IMR-90 (cell line): Measurements from ENCODE around the gene EXTL2. TPM values are rescaled to one million over a fixed set of nuclear protein-coding genes. Genes with fewer than 3 reads are reported as not detected.

Source experiments
- ATAC-seq: fragments of 200-7000 bp; cut with Tn5 transposase; 2 replicates; pipeline ENCODE4 v1.9.1; 2020; ENCODE audit warnings: low read depth, mild to moderate bottlenecking, moderate library complexity
- BruUV-seq: library from RNA; stranded (reverse); fragments of 400-500 nt; replicated peaks from 2 replicates; lab custom pipeline; 2021; lab: Mats Ljungman, UMichigan
- CTCF ChIA-PET: fragments of 300-600 bp; formaldehyde crosslinking; extraction: SDS; loops from one replicate; lab custom pipeline; 2021; ENCODE audit warnings: antibody characterized with exemption; lab: Yijun Ruan, JAX
- POLR2A ChIA-PET: fragments of 300-600 bp; sonication (Branson Sonifier 250); formaldehyde crosslinking; loops from one replicate; lab custom pipeline; 2022; ENCODE audit warnings: antibody characterized with exemption; ENCODE audit not compliant: unreplicated experiment; lab: Charles Lee
- DNase-seq: peaks from one replicate; pipeline ENCODE4 v3.0.0; 2013
- H2AFZ ChIP-seq: replicated peaks from 2 replicates; pipeline ENCODE3; 2013; ENCODE audit warnings: low read length, mild to moderate bottlenecking; ENCODE audit not compliant: poor library complexity
- H2AK5ac ChIP-seq: 2 replicates; pipeline ENCODE4 v1.6.1; 2013; ENCODE audit warnings: low read depth, low read length, inconsistent platforms
- H2AK9ac ChIP-seq: replicated peaks from 2 replicates; pipeline ENCODE3; 2013; ENCODE audit warnings: mild to moderate bottlenecking, low read depth, low read length, moderate library complexity; ENCODE audit not compliant: poor library complexity
- H2BK120ac ChIP-seq: 2 replicates; pipeline ENCODE4 v1.6.1; 2013; ENCODE audit warnings: low read depth, low read length, inconsistent platforms
- H2BK15ac ChIP-seq: 3 replicates; pipeline ENCODE4 v1.6.1; 2013; ENCODE audit warnings: low read depth, low read length, inconsistent platforms
- H2BK20ac ChIP-seq: 2 replicates; pipeline ENCODE4 v1.6.1; 2013; ENCODE audit warnings: low read depth, mild to moderate bottlenecking, inconsistent platforms, low read length, moderate library complexity
- H2BK5ac ChIP-seq: 2 replicates; pipeline ENCODE4 v1.6.1; 2013; ENCODE audit warnings: mild to moderate bottlenecking, low read depth, low read length, inconsistent platforms; ENCODE audit not compliant: poor library complexity, severe bottlenecking
- H3K14ac ChIP-seq: replicated peaks from 2 replicates; pipeline ENCODE4 v1.6.1; 2013; ENCODE audit warnings: low read depth, low read length, inconsistent platforms
- H3K18ac ChIP-seq: 2 replicates; pipeline ENCODE4 v1.6.1; 2013; ENCODE audit warnings: low read depth, low read length, control low read depth
- H3K23ac ChIP-seq: 2 replicates; pipeline ENCODE4 v1.6.1; 2013; ENCODE audit warnings: low read depth, low read length, inconsistent platforms
- H3K27ac ChIP-seq: 2 replicates; pipeline ENCODE4 v1.5.1; 2013; ENCODE audit warnings: mild to moderate bottlenecking, control low read depth, low read length; ENCODE audit not compliant: insufficient read depth
- H3K27me3 ChIP-seq: 2 replicates; pipeline ENCODE4 v1.6.1; 2013; ENCODE audit warnings: low read length; ENCODE audit not compliant: control insufficient read depth, insufficient read depth
- H3K36me3 ChIP-seq: 2 replicates; pipeline ENCODE4 v1.6.1; 2013; ENCODE audit warnings: low read length, mixed read lengths; ENCODE audit not compliant: control insufficient read depth, insufficient read depth
- H3K4ac ChIP-seq: 2 replicates; pipeline ENCODE4 v1.6.1; 2013; ENCODE audit warnings: low read depth, low read length, inconsistent platforms
- H3K4me1 ChIP-seq: 2 replicates; pipeline ENCODE4 v1.6.1; 2013; ENCODE audit warnings: low read length, mixed read lengths; ENCODE audit not compliant: control insufficient read depth, insufficient read depth
- H3K4me2 ChIP-seq: 2 replicates; pipeline ENCODE4 v1.6.1; 2013; ENCODE audit warnings: low read depth, mild to moderate bottlenecking, control low read depth, low read length, moderate library complexity
- H3K4me3 ChIP-seq: 2 replicates; pipeline ENCODE4 v1.5.1; 2013; ENCODE audit warnings: low read depth, mild to moderate bottlenecking, control low read depth, low read length, moderate library complexity; ENCODE audit not compliant: insufficient read depth
- H3K56ac ChIP-seq: 2 replicates; pipeline ENCODE4 v1.6.1; 2013; ENCODE audit warnings: low read length, inconsistent platforms; ENCODE audit not compliant: insufficient read depth; ENCODE audit errors: extremely low read depth
- H3K79me1 ChIP-seq, 2 experiments: 2 replicates each; pipeline ENCODE4 v1.6.1; 2013; ENCODE audit warnings: low read length in 2 of 2, inconsistent platforms in 1 of 2, low read depth in 1 of 2
- H3K9ac ChIP-seq: 2 replicates; pipeline ENCODE4 v1.6.1; 2013; ENCODE audit warnings: low read depth, low read length, control low read depth
- H3K9me1 ChIP-seq: 2 replicates; pipeline ENCODE4 v1.6.1; 2013; ENCODE audit warnings: low read length, inconsistent platforms; ENCODE audit not compliant: insufficient read depth
- H3K9me3 ChIP-seq: 2 replicates; pipeline ENCODE4 v1.6.1; 2013; ENCODE audit warnings: low read length; ENCODE audit not compliant: control insufficient read depth, insufficient read depth
- H4K20me1 ChIP-seq: 2 replicates; pipeline ENCODE4 v1.6.1; 2013; ENCODE audit warnings: low read length, inconsistent platforms; ENCODE audit not compliant: insufficient read depth
- H4K5ac ChIP-seq: 2 replicates; pipeline ENCODE4 v1.6.1; 2013; ENCODE audit warnings: mild to moderate bottlenecking, low read depth, low read length, control low read depth
- H4K8ac ChIP-seq, 2 experiments: 2 replicates each; pipeline ENCODE4 v1.6.1; 2013; ENCODE audit warnings: low read depth in 2 of 2, low read length in 2 of 2, control low read depth in 1 of 2, inconsistent platforms in 1 of 2
- H4K91ac ChIP-seq: 2 replicates; pipeline ENCODE4 v1.6.1; 2013; ENCODE audit warnings: low read depth, low read length, inconsistent platforms; ENCODE audit not compliant: insufficient read depth
- BHLHE40 ChIP-seq: fragments of 150-350 bp; IDR thresholded peaks from 2 replicates; pipeline ENCODE4 v1.6.1; 2016; ENCODE audit warnings: mild to moderate bottlenecking, low read depth, low read length
- CEBPB ChIP-seq: IDR thresholded peaks from 2 replicates; pipeline ENCODE4 v1.6.1; 2012; ENCODE audit warnings: low read depth, low read length, improper control_type of control experiment
- CHD1 ChIP-seq: IDR thresholded peaks from 2 replicates; pipeline ENCODE4 v1.6.1; 2012; ENCODE audit warnings: low read depth, low read length, improper control_type of control experiment
- CTCF ChIP-seq: conservative IDR thresholded peaks from 2 replicates; pipeline ENCODE4 v1.5.1; 2012; ENCODE audit warnings: mild to moderate bottlenecking, low read depth, low read length, improper control_type of control experiment
- ELK1 ChIP-seq: fragments of 150-350 bp; IDR thresholded peaks from 2 replicates; pipeline ENCODE4 v1.6.1; 2016; ENCODE audit warnings: low read depth, mild to moderate bottlenecking, low read length, moderate library complexity, borderline replicate concordance
- FOS ChIP-seq: fragments of 150-350 bp; IDR thresholded peaks from 2 replicates; pipeline ENCODE4 v1.6.1; 2016; ENCODE audit warnings: low read depth, low read length
- MAFK ChIP-seq: IDR thresholded peaks from 2 replicates; pipeline ENCODE4 v1.6.1; 2012; ENCODE audit warnings: low read depth, low read length, improper control_type of control experiment
- MAZ ChIP-seq: IDR thresholded peaks from 2 replicates; pipeline ENCODE4 v1.6.1; 2012; ENCODE audit warnings: low read depth, mild to moderate bottlenecking, low read length, improper control_type of control experiment, moderate library complexity, borderline replicate concordance
- MXI1 ChIP-seq: IDR thresholded peaks from 2 replicates; pipeline ENCODE4 v1.6.1; 2012; ENCODE audit warnings: low read depth, mild to moderate bottlenecking, low read length, moderate library complexity, borderline replicate concordance
- NFE2L2 ChIP-seq: fragments of 150-350 bp; IDR thresholded peaks from 2 replicates; pipeline ENCODE4 v1.6.1; 2016; ENCODE audit warnings: low read depth, mild to moderate bottlenecking, low read length
- POLR2A ChIP-seq: IDR thresholded peaks from 2 replicates; pipeline ENCODE4 v1.6.1; 2012; ENCODE audit warnings: mild to moderate bottlenecking, low read depth, low read length
- RAD21 ChIP-seq: IDR thresholded peaks from 2 replicates; pipeline ENCODE4 v1.6.1; 2012; ENCODE audit warnings: low read length, improper control_type of control experiment
- RCOR1 ChIP-seq: IDR thresholded peaks from 2 replicates; pipeline ENCODE4 v1.6.1; 2012; ENCODE audit warnings: mild to moderate bottlenecking, low read length, improper control_type of control experiment; ENCODE audit not compliant: insufficient replicate concordance
- RFX5 ChIP-seq: IDR thresholded peaks from 2 replicates; pipeline ENCODE4 v1.8.0; 2012; ENCODE audit warnings: low read depth, mild to moderate bottlenecking, low read length, moderate library complexity
- SMC3 ChIP-seq: fragments of 150-350 bp; IDR thresholded peaks from 2 replicates; pipeline ENCODE4 v1.6.1; 2016; ENCODE audit warnings: low read depth, mild to moderate bottlenecking, antibody characterized with exemption, low read length, moderate library complexity
- USF2 ChIP-seq: fragments of 150-350 bp; IDR thresholded peaks from 2 replicates; pipeline ENCODE4 v1.6.1; 2017; ENCODE audit warnings: mild to moderate bottlenecking, antibody characterized with exemption, low read length, low read depth
- WGBS, 2 experiments: methylation state at CpG; one replicate each; pipeline versions ENCODE4 v1.1.5 to v1.1.7; 2013; ENCODE audit warnings: missing lambda C conversion rate in 2 of 2; ENCODE audit not compliant: insufficient read length in 1 of 2; ENCODE audit errors: extremely low coverage in 2 of 2; 5-methylcytosine and 5-hydroxymethylcytosine counted together
- dilution Hi-C: fragments of 300-500 bp; cut with HindIII; formaldehyde crosslinking; loops from one replicate; pipeline ENCODE4 v1.14.3; 2018; ENCODE audit warnings: low sequenced_read_pairs; ENCODE audit not compliant: unreplicated experiment
- in situ Hi-C: fragments of 300-500 bp; cut with MboI; formaldehyde crosslinking; loops from 3 replicates; pipeline ENCODE4 v1.14.3; 2019; ENCODE audit warnings: low sequenced_read_pairs, inconsistent platforms, mixed read lengths
- intact Hi-C: fragments of 100-400 bp; cut with micrococcal nuclease; formaldehyde crosslinking; loops from 2 replicates; pipeline ENCODE4 v1.10.0; 2022
- polyA plus RNA-seq, 3 experiments: library from polyadenylated mRNA; depleted of rRNA; stranded (reverse); fragments of >200 nt; gene quantifications; 2 replicates each; pipeline ENCODE4 v1.2.3, GENCODE V29; 2012; ENCODE audit warnings: low replicate concordance in 1 of 3
- total RNA-seq: library from RNA; depleted of rRNA; stranded (reverse); fragments of >200 nt; gene quantifications from 2 replicates; pipeline ENCODE4 v1.2.3, GENCODE V29; 2012

The EXTL2 gene
- total and polyA plus RNA-seq, 2 of the 4 experiments (the other 2 are of a cell fraction), result 24.9 to 27.6 TPM

- Histone ChIP-seq H4K8ac (no peak overlapping the region), H2AFZ (no peak overlapping the region), H2BK20ac (no peak overlapping the region), H2BK15ac (no peak overlapping the region), H2BK120ac (no peak overlapping the region), H4K20me1 (no peaks in the 10 kb centered on the region), H3K27ac (no peak overlapping the region), H3K56ac (no peak overlapping the region), H4K5ac (no peak overlapping the region), H2AK5ac (no peak overlapping the region), H3K36me3 (peaks cover 9% of the 10 kb centered on the region), H2AK9ac (no peak overlapping the region), H3K14ac (no peak overlapping the region), H3K9me3 (no peaks in the 10 kb centered on the region), H3K18ac (no peak overlapping the region), H3K79me1 (peaks cover 0 to 8% of the 10 kb centered on the region in 2 experiments; a peak in 2 of 4 replicates), H2BK5ac (no peak overlapping the region), H3K23ac (no peak overlapping the region), H4K91ac (no peak overlapping the region), H3K4ac (no peak overlapping the region), H3K9ac (no peak overlapping the region), H3K4me3 (no peak overlapping the region), H3K4me2 (no peak overlapping the region), H3K9me1 (no peaks in the 10 kb centered on the region), H3K4me1 (peaks cover 1% of the 10 kb centered on the region; the same call in 1 of the 2 replicates), H3K27me3 (no peaks in the 10 kb centered on the region)
- POLR2A ChIA-PET, result no interaction called here
- CTCF ChIA-PET, result no interaction called here
- BruUV-seq, result no TSS peak
- intact Hi-C loops (no loop called here), in situ Hi-C loops (no loop called here), dilution Hi-C loops (no loop called here)
- no peak for DNase-seq
- no peak for ATAC-seq
- TF ChIP-seq CTCF (no peak), BHLHE40 (no peak), SMC3 (no peak), RFX5 (no peak), ELK1 (no peak), CHD1 (no peak), MAFK (no peak), FOS (no peak), RAD21 (no peak), POLR2A (no peak), CEBPB (no peak), MXI1 (no peak), RCOR1 (no peak), MAZ (no peak), USF2 (no peak), NFE2L2 (no peak)
- 100% methylated on average over 1 of the region's 9 CpGs; no CpG with 5 or more reads in 1 of the 2 experiments for WGBS, 2 experiments
Measured at GRCh38 chr1:100941580-100942216, 47.1 kb upstream of the EXTL2 start.
